Measurements from ENCODE around the gene TMA7.

GRCh38 chr3:48427630-48427962 is 12.5 kb upstream of the TMA7 start:
- TF ChIP-seq CTCF (CRISPR knock-in tag; IDR thresholded peaks at IDR 0.05) (no peak), HNF4A (CRISPR knock-in tag; IDR thresholded peaks at IDR 0.05) (no peak), POLR2A (IDR thresholded peaks at IDR 0.05; ENCODE audit: insufficient read depth in 1 of 2, low read depth in 2 of 2, low read length in 2 of 2) (no peak), ZSCAN30 (CRISPR knock-in tag; IDR thresholded peaks at IDR 0.05) (no peak), ZBTB37 (CRISPR knock-in tag; IDR thresholded peaks at IDR 0.05) (no peak), TP53 (CRISPR knock-in tag; conservative IDR thresholded peaks at IDR 0.05) (no peak), ZFX (CRISPR knock-in tag; IDR thresholded peaks at IDR 0.05; ENCODE audit: low read depth) (no peak), SAFB2 (CRISPR knock-in tag; IDR thresholded peaks at IDR 0.05; ENCODE audit: borderline replicate concordance, low read depth) (no peak), RAD21 (CRISPR knock-in tag; IDR thresholded peaks at IDR 0.05) (no peak)
